Astrocyte of the cerebellum (primary cell): ENCODE data around the gene PLAC8L1.
"Not testable (repeated sequence)": the region's sequence is repeated elsewhere in the genome, so short reads cannot be mapped to it uniquely, and the experiment has no call there.

Experiments used
- DNase-seq: peaks from one replicate; pipeline ENCODE4 v3.0.0-alpha.2; 2011; ENCODE audit warnings: low read depth
- H3K4me3 ChIP-seq: 2 replicates; pipeline ENCODE4 v1.5.1; 2011; ENCODE audit warnings: mild to moderate bottlenecking, low read depth, low read length, moderate library complexity
- in situ Hi-C: cut with HindIII; loops from 2 replicates; pipeline ENCODE4 v1.10.0; 2017; ENCODE audit warnings: low sequenced_read_pairs
- TF ChIP-seq, protein P1 (sequence below): IDR thresholded peaks from 2 replicates; pipeline ENCODE4 v1.5.1; 2012; ENCODE audit warnings: low read length, low read depth, moderate library complexity, mild to moderate bottlenecking; ENCODE audit errors: missing control alignments

The PLAC8L1 gene

DNA sequence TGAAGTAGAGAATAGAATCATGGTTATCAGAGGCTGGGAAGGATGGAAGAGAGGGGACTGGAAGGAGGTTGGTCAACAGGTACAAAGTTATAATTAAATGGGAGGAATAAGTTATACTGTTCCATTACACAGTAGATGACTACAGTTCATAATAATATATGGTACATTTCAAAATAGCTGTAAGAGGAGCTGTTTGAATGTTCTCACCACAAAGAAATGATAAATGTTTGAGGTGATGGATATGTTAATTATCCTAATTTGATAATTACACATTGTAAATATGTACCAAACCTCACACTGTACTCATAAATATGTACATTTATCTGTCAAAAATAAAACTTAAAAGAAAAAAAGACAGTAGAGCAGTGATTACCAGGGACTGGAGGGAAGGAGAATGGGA, 12.9 kb upstream of the PLAC8L1 start:
- DNase-seq, result no peak
- TF ChIP-seq, protein P1, sequence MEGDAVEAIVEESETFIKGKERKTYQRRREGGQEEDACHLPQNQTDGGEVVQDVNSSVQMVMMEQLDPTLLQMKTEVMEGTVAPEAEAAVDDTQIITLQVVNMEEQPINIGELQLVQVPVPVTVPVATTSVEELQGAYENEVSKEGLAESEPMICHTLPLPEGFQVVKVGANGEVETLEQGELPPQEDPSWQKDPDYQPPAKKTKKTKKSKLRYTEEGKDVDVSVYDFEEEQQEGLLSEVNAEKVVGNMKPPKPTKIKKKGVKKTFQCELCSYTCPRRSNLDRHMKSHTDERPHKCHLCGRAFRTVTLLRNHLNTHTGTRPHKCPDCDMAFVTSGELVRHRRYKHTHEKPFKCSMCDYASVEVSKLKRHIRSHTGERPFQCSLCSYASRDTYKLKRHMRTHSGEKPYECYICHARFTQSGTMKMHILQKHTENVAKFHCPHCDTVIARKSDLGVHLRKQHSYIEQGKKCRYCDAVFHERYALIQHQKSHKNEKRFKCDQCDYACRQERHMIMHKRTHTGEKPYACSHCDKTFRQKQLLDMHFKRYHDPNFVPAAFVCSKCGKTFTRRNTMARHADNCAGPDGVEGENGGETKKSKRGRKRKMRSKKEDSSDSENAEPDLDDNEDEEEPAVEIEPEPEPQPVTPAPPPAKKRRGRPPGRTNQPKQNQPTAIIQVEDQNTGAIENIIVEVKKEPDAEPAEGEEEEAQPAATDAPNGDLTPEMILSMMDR, result no peak
- no peak overlapping the region for H3K4me3 ChIP-seq
- in situ Hi-C loops, result no loop called here

DNA sequence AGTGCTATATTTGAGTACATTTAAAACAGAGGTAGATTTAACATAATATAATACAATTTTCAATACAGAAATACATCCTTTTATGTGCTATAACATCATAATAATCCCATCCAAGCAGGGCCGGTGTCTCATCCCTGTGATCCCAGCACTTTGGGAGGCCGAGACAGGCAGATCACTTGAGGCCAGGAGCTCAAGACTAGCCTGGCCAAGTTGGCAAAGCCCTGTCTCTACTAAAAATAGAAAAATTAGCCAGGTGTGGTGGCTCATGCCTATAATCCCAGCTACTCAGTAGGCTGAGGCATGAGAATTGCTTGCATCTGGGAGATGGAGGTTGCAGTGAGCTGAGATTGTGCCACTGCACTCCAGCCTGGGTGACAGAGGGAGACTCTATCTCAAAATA, 11.8 kb upstream of the PLAC8L1 start:
- H3K4me3 ChIP-seq, DNase-seq, in situ Hi-C loops: not testable (repeated sequence)

DNA sequence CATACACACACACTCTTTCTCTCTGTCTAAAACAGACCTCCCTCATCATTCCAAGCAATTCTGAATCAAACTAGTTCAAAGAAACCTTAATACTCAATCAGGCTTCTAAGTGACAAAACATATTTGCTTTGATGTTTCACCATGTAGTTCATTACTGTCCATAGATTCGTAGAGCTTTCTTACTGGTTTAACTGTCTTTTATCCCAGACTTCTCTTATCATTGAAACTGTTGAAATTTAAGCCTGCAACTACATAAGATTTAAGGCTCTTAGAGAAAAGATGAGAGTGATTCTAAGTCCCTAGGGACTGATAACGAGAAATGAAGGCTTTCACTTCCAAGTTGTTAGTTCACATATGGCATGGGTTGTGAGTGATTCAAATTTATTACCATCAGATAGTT, 11.0 kb upstream of the PLAC8L1 start:
- TF ChIP-seq, protein P1, result no peak
- in situ Hi-C loops, result no loop called here
- DNase-seq, result no peak
- H3K4me3 ChIP-seq, result no peak overlapping the region

DNA sequence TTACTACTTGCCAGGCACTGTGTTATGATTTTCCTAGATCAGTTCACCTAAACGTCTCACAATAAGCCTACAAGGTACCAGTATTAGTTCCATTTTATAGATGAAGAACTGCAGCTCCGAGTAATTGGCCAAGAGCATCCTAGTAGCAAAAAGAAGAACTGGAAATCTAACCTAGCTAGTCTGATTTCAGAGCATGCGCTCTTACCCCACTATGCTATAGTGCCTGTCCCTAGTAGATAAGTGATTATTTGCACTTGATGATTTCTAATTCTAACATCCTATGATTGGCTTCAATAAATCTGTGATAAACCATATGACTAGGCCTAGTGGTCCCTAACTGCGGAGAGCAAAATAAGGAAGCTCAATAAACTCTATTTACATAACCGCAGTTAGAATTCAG, 7.1 kb upstream of the PLAC8L1 start:
- TF ChIP-seq, protein P1, result no peak
- DNase-seq, result no peak
- no peak overlapping the region for H3K4me3 ChIP-seq
- in situ Hi-C loops, result loop anchor here (5.0 kb wide), 1 partner anchor 35 kb away; no protein-coding TSS in a partner anchor

DNA sequence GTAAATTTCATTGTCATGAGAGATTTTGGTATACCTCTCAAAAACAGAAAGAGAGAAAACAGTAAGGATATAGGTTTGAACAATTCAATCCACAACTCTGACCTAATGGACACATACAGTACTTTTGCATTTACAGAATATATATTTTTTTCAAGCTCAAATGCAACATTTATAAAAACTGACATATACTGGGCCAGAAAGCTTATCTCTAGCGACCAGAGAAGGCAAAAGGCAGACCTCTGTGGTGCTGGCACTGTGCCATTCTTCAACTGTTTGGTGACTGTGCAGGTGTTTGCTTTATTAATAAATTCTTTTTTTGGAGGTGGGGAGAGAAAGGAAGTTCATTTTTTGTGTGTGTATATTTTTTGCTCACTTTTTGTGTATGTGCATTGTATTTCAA, 6.0 kb upstream of the PLAC8L1 start:
- TF ChIP-seq, protein P1, result no peak

DNA sequence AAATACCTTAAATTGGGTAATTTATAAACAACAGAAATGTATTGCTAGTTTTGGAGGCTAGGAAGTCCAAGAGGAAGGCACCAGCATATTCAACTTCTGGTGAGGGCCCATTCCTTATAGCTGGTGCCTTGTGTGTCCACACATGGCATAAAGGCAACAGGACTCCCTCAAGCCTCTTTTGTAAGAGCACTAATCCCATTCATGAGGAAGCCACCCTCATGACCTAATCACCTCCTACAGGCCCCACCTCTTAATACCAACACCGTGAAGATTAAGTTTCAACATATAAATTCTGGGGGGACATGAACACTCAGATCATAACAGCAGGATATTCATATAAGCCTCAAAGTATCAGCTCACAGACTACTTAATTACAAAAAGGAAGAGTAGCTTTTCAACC, 4.0 kb upstream of the PLAC8L1 start:
- H3K4me3 ChIP-seq, result no peak overlapping the region
- in situ Hi-C loops, result no loop called here
- DNase-seq, result no peak
- TF ChIP-seq, protein P1, result no peak

More for the DNA sequence above, 6.0 kb upstream of the PLAC8L1 start:
- no peak overlapping the region for H3K4me3 ChIP-seq
- DNase-seq, result no peak
- in situ Hi-C loops, result loop anchor here (5.0 kb wide), 1 partner anchor 34 kb away; no protein-coding TSS in a partner anchor

DNA sequence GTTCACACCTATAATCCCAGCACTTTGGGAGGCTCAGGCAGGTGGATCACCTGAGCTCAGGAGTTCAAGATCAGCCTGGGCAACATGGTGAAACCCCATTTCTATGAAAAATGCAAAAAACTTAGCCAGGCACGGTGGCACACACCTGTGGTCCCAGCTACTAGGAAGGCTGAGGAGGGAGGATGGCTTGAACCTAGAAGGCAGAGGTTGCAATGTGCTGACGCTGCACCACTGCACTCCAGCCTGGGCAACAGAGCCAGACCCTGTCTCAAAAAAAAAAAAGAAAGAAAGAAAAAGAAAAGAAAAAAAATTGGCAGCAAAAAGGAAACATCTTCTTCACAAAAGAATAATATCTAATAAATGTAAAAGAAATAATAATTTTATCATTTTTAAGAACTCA, 3.5 kb upstream of the PLAC8L1 start:
- in situ Hi-C loops, H3K4me3 ChIP-seq, DNase-seq: not testable (repeated sequence)

DNA sequence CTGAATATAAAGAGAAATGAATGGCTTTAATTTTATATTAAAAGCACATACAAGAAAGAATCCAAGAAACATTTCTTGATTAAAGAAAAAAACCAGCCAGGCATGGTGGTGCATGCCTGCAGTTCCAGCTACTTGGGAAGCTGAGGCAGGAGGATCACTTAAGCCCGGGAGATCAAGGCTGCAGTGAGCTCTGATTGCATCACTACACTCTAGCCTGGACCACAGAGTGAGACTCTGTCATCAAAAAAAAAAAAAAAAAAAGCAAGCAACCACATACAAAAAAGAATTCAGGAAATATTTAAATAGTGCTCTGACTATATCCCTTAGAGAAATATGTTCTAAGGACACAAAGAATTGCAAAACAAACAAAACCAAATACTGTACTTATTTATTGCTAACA, 2.5 kb upstream of the PLAC8L1 start:
- TF ChIP-seq, protein P1, result no peak
- DNase-seq, result no peak
- no peak overlapping the region for H3K4me3 ChIP-seq
- in situ Hi-C loops, result no loop called here
